Nephron progenitor cell (in vitro differentiated cells): Measurements from ENCODE around the gene B4GALT4.

Experiments
- DNase-seq: peaks from one replicate; pipeline ENCODE4 v3.0.0; 2021
- H3K27ac Mint-ChIP-seq: 2 replicates; pipeline ENCODE4 v1.8.0; 2021; ENCODE audit warnings: mild to moderate bottlenecking, moderate library complexity, mixed read lengths
- H3K27me3 Mint-ChIP-seq: 2 replicates; pipeline ENCODE4 v1.8.0; 2021; ENCODE audit warnings: mild to moderate bottlenecking, low read depth, mixed read lengths; ENCODE audit not compliant: poor library complexity
- H3K36me3 Mint-ChIP-seq: 2 replicates; pipeline ENCODE4 v1.8.0; 2021; ENCODE audit warnings: low read depth, mixed read lengths
- H3K4me1 Mint-ChIP-seq: 2 replicates; pipeline ENCODE4 v1.8.0; 2021; ENCODE audit warnings: mixed read lengths
- H3K4me3 Mint-ChIP-seq: 2 replicates; pipeline ENCODE4 v1.8.0; 2021; ENCODE audit warnings: mild to moderate bottlenecking, moderate library complexity, mixed read lengths
- H3K9me3 Mint-ChIP-seq: 2 replicates; pipeline ENCODE4 v1.8.0; 2021; ENCODE audit warnings: mild to moderate bottlenecking, moderate library complexity, mixed read lengths
- TF ChIP-seq, protein P1 (sequence below): fragments of 200-600 bp; sonication (generic); IDR thresholded peaks from 2 replicates; pipeline ENCODE4 v1.5.0; 2021; ENCODE audit warnings: antibody characterized with exemption

The B4GALT4 gene

DNA sequence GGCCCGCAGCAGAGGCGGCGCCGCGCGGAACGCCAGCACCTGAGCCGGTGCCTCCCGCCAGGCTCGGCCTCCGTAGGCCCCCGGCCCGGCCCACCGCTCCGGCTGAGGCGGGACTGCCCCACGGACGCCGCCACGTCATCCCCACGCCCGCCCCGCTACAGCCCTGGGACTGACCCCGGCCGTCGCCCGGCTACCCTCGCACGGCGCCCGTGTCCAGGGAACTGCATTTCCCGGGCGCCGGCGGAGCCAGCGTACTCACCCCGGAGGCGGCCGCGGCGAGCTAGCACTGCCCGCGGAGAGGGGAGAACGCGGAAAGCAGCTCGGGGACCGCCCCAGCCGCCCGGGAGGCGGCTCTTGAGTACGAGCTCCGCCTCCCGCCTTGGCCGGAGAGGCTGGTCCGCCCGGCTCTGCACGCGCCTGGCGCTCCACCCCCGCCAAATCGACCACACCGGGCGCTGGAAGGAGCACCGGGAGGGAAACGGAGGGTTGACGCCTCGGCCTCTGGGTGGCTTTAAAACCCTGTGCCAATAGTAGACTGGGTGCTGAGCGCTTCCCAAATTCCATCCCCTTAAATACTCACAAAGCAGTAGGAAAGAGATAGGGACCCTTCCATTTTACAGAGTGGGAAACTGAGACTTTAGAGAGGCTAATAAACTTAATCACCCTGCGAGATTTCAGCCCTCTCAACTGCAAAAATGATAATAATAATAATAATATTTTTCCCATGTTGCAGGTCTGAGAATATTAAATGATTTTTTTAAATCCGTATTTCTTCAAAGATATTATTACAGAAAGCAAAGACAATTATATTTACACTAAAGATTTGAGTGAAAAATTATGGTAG is at the start of gene B4GALT4:
B4GALT4 (minus strand) TSS at position 288 of the 844 bp plus-strand sequence. CDS start 10,779 bp downstream, outside the sequence.
- no peaks in the 10 kb centered on the region for H3K27me3 Mint-ChIP-seq
- H3K9me3 Mint-ChIP-seq: peaks cover 10% of the 10 kb centered on the region
- peak within 1 kb of the TSS; percentile 93 for H3K27ac Mint-ChIP-seq

GRCh38 chr3:119289404-119289770 is 48.7 kb upstream of the B4GALT4 start:
- peaks cover 6% of the 10 kb centered on the region for H3K36me3 Mint-ChIP-seq
- peaks cover 39% of the 10 kb centered on the region for H3K9me3 Mint-ChIP-seq
- no peaks in the 10 kb centered on the region for H3K27me3 Mint-ChIP-seq
- TF ChIP-seq, protein P1, sequence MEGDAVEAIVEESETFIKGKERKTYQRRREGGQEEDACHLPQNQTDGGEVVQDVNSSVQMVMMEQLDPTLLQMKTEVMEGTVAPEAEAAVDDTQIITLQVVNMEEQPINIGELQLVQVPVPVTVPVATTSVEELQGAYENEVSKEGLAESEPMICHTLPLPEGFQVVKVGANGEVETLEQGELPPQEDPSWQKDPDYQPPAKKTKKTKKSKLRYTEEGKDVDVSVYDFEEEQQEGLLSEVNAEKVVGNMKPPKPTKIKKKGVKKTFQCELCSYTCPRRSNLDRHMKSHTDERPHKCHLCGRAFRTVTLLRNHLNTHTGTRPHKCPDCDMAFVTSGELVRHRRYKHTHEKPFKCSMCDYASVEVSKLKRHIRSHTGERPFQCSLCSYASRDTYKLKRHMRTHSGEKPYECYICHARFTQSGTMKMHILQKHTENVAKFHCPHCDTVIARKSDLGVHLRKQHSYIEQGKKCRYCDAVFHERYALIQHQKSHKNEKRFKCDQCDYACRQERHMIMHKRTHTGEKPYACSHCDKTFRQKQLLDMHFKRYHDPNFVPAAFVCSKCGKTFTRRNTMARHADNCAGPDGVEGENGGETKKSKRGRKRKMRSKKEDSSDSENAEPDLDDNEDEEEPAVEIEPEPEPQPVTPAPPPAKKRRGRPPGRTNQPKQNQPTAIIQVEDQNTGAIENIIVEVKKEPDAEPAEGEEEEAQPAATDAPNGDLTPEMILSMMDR: no peak
- H3K4me1 Mint-ChIP-seq: peaks cover 21% of the 10 kb centered on the region
- no peak overlapping the region for H3K4me3 Mint-ChIP-seq
- no peak for DNase-seq
- no peak overlapping the region for H3K27ac Mint-ChIP-seq

More for the DNA sequence above, at the start of gene B4GALT4:
- peak within 1 kb of the TSS; percentile 89 for H3K4me3 Mint-ChIP-seq
- H3K4me1 Mint-ChIP-seq: peaks cover 12% of the 10 kb centered on the region
- TF ChIP-seq, protein P1: no peak
- H3K36me3 Mint-ChIP-seq: peaks cover 12% of the 10 kb centered on the region
- DNase-seq: peak; percentile 88

- Mint-ChIP-seq H3K4me1 (peaks cover 21% of the 10 kb centered on the region), H3K9me3 (peaks cover 44% of the 10 kb centered on the region), H3K36me3 (peaks cover 6% of the 10 kb centered on the region), H3K4me3 (no peak overlapping the region), H3K27ac (no peak overlapping the region), H3K27me3 (no peaks in the 10 kb centered on the region)
- TF ChIP-seq, protein P1: no peak
- no peak for DNase-seq
These were observed 48.2 kb upstream of the B4GALT4 start for GRCh38 chr3:119288669-119289403.

- peaks cover 10% of the 10 kb centered on the region for H3K4me1 Mint-ChIP-seq
- no peak overlapping the region for H3K27ac Mint-ChIP-seq
- H3K4me3 Mint-ChIP-seq: no peak overlapping the region
- no peak for DNase-seq
- peaks cover 37% of the 10 kb centered on the region for H3K9me3 Mint-ChIP-seq
- no peaks in the 10 kb centered on the region for H3K27me3 Mint-ChIP-seq
- peaks cover 8% of the 10 kb centered on the region for H3K36me3 Mint-ChIP-seq
- TF ChIP-seq, protein P1: no peak
These were observed 39.0 kb upstream of the B4GALT4 start for GRCh38 chr3:119279584-119280243.

DNA sequence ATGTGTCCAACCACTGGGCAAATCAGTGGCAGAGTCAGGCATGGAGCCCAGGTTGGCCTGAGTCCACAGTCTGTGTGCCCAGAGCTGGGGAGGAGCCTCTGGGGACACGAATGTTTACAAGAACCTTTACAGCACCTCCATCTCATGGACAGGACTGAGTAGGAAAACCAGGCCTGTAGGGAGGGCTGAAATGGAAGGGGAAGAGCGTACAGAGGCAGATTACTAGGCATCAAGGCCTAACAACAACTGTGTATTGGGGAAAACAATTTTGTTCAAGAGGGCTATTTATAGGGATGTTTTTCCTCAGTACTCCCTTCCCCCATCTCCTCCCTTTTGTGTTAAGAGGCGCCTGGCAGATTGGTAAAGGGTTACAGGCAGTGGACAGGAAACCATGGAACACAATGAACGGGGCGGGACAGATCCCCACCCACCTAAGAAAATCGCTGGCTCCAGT is 38.5 kb upstream of the B4GALT4 start:
- no peak overlapping the region for H3K27ac Mint-ChIP-seq
- H3K9me3 Mint-ChIP-seq: peaks cover 31% of the 10 kb centered on the region
- no peaks in the 10 kb centered on the region for H3K27me3 Mint-ChIP-seq
- no peak overlapping the region for H3K4me3 Mint-ChIP-seq
- DNase-seq: no peak
- TF ChIP-seq, protein P1: no peak
- peaks cover 8% of the 10 kb centered on the region for H3K36me3 Mint-ChIP-seq
- peaks cover 10% of the 10 kb centered on the region for H3K4me1 Mint-ChIP-seq
